ENCODE results near the gene SEZ6L. TPM values are rescaled to one million over a fixed set of nuclear protein-coding genes. Genes with fewer than 3 reads are reported as not detected.

Gene SEZ6L
- polyA plus RNA-seq, 1 donor from 2014 or later: 31.9 TPM

DNA sequence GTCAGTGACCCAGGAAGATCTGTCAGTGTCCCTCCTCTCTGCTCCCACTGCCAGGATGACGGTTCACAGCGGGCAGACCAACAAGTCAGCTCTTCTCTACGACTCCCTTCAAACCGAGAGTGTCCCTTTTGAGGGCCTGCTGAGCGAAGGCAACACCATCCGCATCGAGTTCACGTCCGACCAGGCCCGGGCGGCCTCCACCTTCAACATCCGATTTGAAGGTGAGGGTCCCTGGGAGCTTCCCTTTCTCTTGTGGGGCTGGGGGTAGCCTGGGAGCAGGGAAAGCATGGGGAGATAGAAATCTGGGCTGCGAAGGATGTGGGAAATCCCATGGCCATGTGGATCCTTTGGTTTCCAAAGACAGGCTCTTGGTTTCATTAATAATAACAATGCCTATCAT lies 141.4 kb downstream of the SEZ6L start:
- no peaks in the 10 kb centered on the region for H3K27me3 ChIP-seq (ENCODE audit: insufficient read depth, low read depth, low read length)
- no peaks in the 10 kb centered on the region for H3F3A ChIP-seq (ENCODE audit: insufficient read depth, low read length, poor library complexity, severe bottlenecking)
- H4K20me1 ChIP-seq (ENCODE audit: insufficient read depth): no peaks in the 10 kb centered on the region
- no peaks in the 10 kb centered on the region for H3K79me2 ChIP-seq (replicated peaks; ENCODE audit: insufficient read depth, low read length)
- TF ChIP-seq EZH2 (IDR thresholded peaks at IDR 0.05; ENCODE audit: borderline replicate concordance, insufficient read depth, low read length, poor library complexity, severe bottlenecking): no peak
- TF ChIP-seq RAD21 (conservative IDR thresholded peaks at IDR 0.05): no peak
- no peak for TF ChIP-seq TAF1 (IDR thresholded peaks at IDR 0.05; ENCODE audit: low read depth)
- TF ChIP-seq SMC3 (conservative IDR thresholded peaks at IDR 0.05; ENCODE audit: poor library complexity): no peak
- TF ChIP-seq POLR2AphosphoS5 (IDR thresholded peaks at IDR 0.05): no peak
- TF ChIP-seq, protein P1, sequence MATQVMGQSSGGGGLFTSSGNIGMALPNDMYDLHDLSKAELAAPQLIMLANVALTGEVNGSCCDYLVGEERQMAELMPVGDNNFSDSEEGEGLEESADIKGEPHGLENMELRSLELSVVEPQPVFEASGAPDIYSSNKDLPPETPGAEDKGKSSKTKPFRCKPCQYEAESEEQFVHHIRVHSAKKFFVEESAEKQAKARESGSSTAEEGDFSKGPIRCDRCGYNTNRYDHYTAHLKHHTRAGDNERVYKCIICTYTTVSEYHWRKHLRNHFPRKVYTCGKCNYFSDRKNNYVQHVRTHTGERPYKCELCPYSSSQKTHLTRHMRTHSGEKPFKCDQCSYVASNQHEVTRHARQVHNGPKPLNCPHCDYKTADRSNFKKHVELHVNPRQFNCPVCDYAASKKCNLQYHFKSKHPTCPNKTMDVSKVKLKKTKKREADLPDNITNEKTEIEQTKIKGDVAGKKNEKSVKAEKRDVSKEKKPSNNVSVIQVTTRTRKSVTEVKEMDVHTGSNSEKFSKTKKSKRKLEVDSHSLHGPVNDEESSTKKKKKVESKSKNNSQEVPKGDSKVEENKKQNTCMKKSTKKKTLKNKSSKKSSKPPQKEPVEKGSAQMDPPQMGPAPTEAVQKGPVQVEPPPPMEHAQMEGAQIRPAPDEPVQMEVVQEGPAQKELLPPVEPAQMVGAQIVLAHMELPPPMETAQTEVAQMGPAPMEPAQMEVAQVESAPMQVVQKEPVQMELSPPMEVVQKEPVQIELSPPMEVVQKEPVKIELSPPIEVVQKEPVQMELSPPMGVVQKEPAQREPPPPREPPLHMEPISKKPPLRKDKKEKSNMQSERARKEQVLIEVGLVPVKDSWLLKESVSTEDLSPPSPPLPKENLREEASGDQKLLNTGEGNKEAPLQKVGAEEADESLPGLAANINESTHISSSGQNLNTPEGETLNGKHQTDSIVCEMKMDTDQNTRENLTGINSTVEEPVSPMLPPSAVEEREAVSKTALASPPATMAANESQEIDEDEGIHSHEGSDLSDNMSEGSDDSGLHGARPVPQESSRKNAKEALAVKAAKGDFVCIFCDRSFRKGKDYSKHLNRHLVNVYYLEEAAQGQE (IDR thresholded peaks at IDR 0.05; ENCODE audit: borderline replicate concordance): no peak
- TF ChIP-seq, protein P2, sequence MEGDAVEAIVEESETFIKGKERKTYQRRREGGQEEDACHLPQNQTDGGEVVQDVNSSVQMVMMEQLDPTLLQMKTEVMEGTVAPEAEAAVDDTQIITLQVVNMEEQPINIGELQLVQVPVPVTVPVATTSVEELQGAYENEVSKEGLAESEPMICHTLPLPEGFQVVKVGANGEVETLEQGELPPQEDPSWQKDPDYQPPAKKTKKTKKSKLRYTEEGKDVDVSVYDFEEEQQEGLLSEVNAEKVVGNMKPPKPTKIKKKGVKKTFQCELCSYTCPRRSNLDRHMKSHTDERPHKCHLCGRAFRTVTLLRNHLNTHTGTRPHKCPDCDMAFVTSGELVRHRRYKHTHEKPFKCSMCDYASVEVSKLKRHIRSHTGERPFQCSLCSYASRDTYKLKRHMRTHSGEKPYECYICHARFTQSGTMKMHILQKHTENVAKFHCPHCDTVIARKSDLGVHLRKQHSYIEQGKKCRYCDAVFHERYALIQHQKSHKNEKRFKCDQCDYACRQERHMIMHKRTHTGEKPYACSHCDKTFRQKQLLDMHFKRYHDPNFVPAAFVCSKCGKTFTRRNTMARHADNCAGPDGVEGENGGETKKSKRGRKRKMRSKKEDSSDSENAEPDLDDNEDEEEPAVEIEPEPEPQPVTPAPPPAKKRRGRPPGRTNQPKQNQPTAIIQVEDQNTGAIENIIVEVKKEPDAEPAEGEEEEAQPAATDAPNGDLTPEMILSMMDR (IDR thresholded peaks at IDR 0.05; ENCODE audit: poor library complexity, severe bottlenecking): no peak
- H2AFZ ChIP-seq (ENCODE audit: low read depth, low read length): no peak overlapping the region
- no peaks in the 10 kb centered on the region for H3K9me2 ChIP-seq (ENCODE audit: insufficient read depth, low read length)
- no peak overlapping the region for H3K9ac ChIP-seq (ENCODE audit: low read length)
- no peaks in the 10 kb centered on the region for H3K9me3 ChIP-seq (ENCODE audit: low read length)
- no peak overlapping the region for H3K27ac ChIP-seq (ENCODE audit: low read length)
- H3K4me2 ChIP-seq (ENCODE audit: low read length): no peak overlapping the region
- no peak overlapping the region for H3K4me3 ChIP-seq (ENCODE audit: low read length)
- no peaks in the 10 kb centered on the region for H3K36me3 ChIP-seq (ENCODE audit: insufficient read depth, low read length)

DNA sequence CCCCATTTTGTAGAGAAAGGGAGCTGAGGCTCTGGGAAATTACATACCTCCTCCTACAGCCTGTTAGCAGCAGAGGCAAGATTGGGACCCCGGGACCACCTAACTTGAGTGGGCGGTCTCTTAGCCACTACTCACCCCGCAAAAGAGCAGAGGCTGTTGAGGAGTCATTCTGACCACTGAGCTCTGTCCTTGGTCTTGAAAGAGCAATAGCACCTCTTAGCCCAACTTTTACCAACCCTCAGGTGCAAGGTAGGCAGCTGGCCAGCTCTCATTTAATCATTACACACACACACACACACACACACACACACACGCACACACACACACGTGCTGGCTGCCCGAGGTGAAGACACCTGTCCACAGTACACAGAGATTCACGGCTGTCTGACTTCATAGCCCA lies 144.0 kb downstream of the SEZ6L start:
- Histone ChIP-seq H3K27ac (ENCODE audit: low read length) (no peak overlapping the region), H3F3A (ENCODE audit: insufficient read depth, low read length, poor library complexity, severe bottlenecking) (no peaks in the 10 kb centered on the region), H3K4me3 (ENCODE audit: low read length) (no peak overlapping the region), H3K9ac (ENCODE audit: low read length) (no peak overlapping the region), H4K20me1 (ENCODE audit: insufficient read depth) (no peaks in the 10 kb centered on the region), H2AFZ (ENCODE audit: low read depth, low read length) (no peak overlapping the region), H3K36me3 (ENCODE audit: insufficient read depth, low read length) (no peaks in the 10 kb centered on the region), H3K79me2 (replicated peaks; ENCODE audit: insufficient read depth, low read length) (no peaks in the 10 kb centered on the region), H3K4me2 (ENCODE audit: low read length) (no peak overlapping the region), H3K9me2 (ENCODE audit: insufficient read depth, low read length) (no peaks in the 10 kb centered on the region), H3K9me3 (ENCODE audit: low read length) (no peaks in the 10 kb centered on the region), H3K27me3 (ENCODE audit: insufficient read depth, low read depth, low read length) (no peaks in the 10 kb centered on the region)
- TF ChIP-seq EP300 (conservative IDR thresholded peaks at IDR 0.05; ENCODE audit: poor library complexity, severe bottlenecking) (no peak), TAF1 (IDR thresholded peaks at IDR 0.05; ENCODE audit: low read depth) (no peak), POLR2AphosphoS5 (IDR thresholded peaks at IDR 0.05) (no peak), MXI1 (conservative IDR thresholded peaks at IDR 0.05; ENCODE audit: poor library complexity, severe bottlenecking) (no peak), EZH2 (IDR thresholded peaks at IDR 0.05; ENCODE audit: borderline replicate concordance, insufficient read depth, low read length, poor library complexity, severe bottlenecking) (no peak), SMC3 (conservative IDR thresholded peaks at IDR 0.05; ENCODE audit: poor library complexity) (no peak), RAD21 (conservative IDR thresholded peaks at IDR 0.05) (no peak)
- TF ChIP-seq, protein P1 (IDR thresholded peaks at IDR 0.05; ENCODE audit: borderline replicate concordance): no peak
- TF ChIP-seq, protein P2 (IDR thresholded peaks at IDR 0.05; ENCODE audit: poor library complexity, severe bottlenecking): no peak

All from neural cell (in vitro differentiated cells).